KMS-11 (cell line): Measurements from ENCODE around the gene BICDL1.

ENCODE experiments used
- H2AFZ ChIP-seq: fragments of 200-600 bp; sonication (generic); 2 replicates; pipeline ENCODE4 v1.6.1; 2016; ENCODE audit warnings: antibody characterized with exemption, mixed run types, low read depth
- H3K27ac ChIP-seq: fragments of 200-600 bp; sonication (generic); 2 replicates; pipeline ENCODE4 v1.6.1; 2016; ENCODE audit warnings: mild to moderate bottlenecking, mixed run types
- H3K27me3 ChIP-seq: fragments of 200-600 bp; sonication (generic); 2 replicates; pipeline ENCODE4 v1.6.1; 2017; ENCODE audit warnings: mild to moderate bottlenecking, low read depth, mixed run types, moderate library complexity; ENCODE audit not compliant: insufficient read depth
- H3K36me3 ChIP-seq: fragments of 200-600 bp; sonication (generic); 2 replicates; pipeline ENCODE4 v1.6.1; 2017; ENCODE audit warnings: mild to moderate bottlenecking, mixed run types; ENCODE audit not compliant: insufficient read depth
- H3K4me1 ChIP-seq: fragments of 200-600 bp; sonication (generic); 2 replicates; pipeline ENCODE4 v1.6.1; 2016; ENCODE audit warnings: mild to moderate bottlenecking, low read depth, mixed run types; ENCODE audit not compliant: poor library complexity, severe bottlenecking
- H3K4me2 ChIP-seq: fragments of 200-600 bp; sonication (generic); 2 replicates; pipeline ENCODE4 v1.7.0; 2016; ENCODE audit warnings: mild to moderate bottlenecking, mixed run types
- H3K4me3 ChIP-seq: fragments of 200-600 bp; sonication (generic); IDR thresholded peaks from 2 replicates; pipeline ENCODE4 v1.6.1; 2017; ENCODE audit warnings: low read depth, low read length, mixed read lengths; ENCODE audit not compliant: insufficient read depth
- H3K79me2 ChIP-seq: fragments of 200-600 bp; sonication (generic); 2 replicates; pipeline ENCODE4 v1.6.1; 2016; ENCODE audit warnings: low read depth, mixed run types; ENCODE audit not compliant: insufficient read depth
- H3K9ac ChIP-seq: fragments of 200-600 bp; sonication (generic); 2 replicates; pipeline ENCODE4 v1.6.1; 2016; ENCODE audit warnings: mild to moderate bottlenecking, mixed run types
- H4K20me1 ChIP-seq: fragments of 200-600 bp; sonication (generic); 2 replicates; pipeline ENCODE4 v1.6.1; 2016; ENCODE audit warnings: mild to moderate bottlenecking, mixed run types; ENCODE audit not compliant: insufficient read depth
- CTCF ChIP-seq: fragments of 200-600 bp; sonication (generic); conservative IDR thresholded peaks from 2 replicates; pipeline ENCODE4 v1.6.1; 2017; ENCODE audit warnings: low read depth, mild to moderate bottlenecking, antibody characterized with exemption, low read length, moderate library complexity, mixed read lengths

BICDL1 gene

GRCh38 chr12:120025640-120026039, 36.6 kb downstream of the BICDL1 start:
- no peak overlapping the region for H3K4me2 ChIP-seq
- no peak for TF ChIP-seq CTCF
- H3K27ac ChIP-seq = no peak overlapping the region
- no peaks in the 10 kb centered on the region for H3K27me3 ChIP-seq
- H3K4me1 ChIP-seq = no peaks in the 10 kb centered on the region
- no peaks in the 10 kb centered on the region for H3K79me2 ChIP-seq
- H3K36me3 ChIP-seq = no peaks in the 10 kb centered on the region
- H4K20me1 ChIP-seq = no peaks in the 10 kb centered on the region
- H2AFZ ChIP-seq = no peak overlapping the region
- H3K4me3 ChIP-seq = no peak overlapping the region
- H3K9ac ChIP-seq = no peak overlapping the region

- H3K4me1 ChIP-seq = no peaks in the 10 kb centered on the region
- H4K20me1 ChIP-seq = no peaks in the 10 kb centered on the region
- H3K4me2 ChIP-seq = no peak overlapping the region
- no peaks in the 10 kb centered on the region for H3K36me3 ChIP-seq
- no peak overlapping the region for H3K4me3 ChIP-seq
- TF ChIP-seq CTCF = no peak
- H2AFZ ChIP-seq = no peak overlapping the region
- no peak overlapping the region for H3K27ac ChIP-seq
- no peak overlapping the region for H3K9ac ChIP-seq
- no peaks in the 10 kb centered on the region for H3K27me3 ChIP-seq
- no peaks in the 10 kb centered on the region for H3K79me2 ChIP-seq
These were observed 43.2 kb downstream of the BICDL1 start for GRCh38 chr12:120032242-120032641.

- TF ChIP-seq CTCF = no peak
- Histone ChIP-seq H3K27ac (no peak overlapping the region), H2AFZ (no peak overlapping the region), H3K9ac (no peak overlapping the region), H3K79me2 (no peaks in the 10 kb centered on the region), H3K4me2 (no peak overlapping the region), H3K4me3 (no peak overlapping the region), H3K36me3 (no peaks in the 10 kb centered on the region), H4K20me1 (no peaks in the 10 kb centered on the region), H3K27me3 (no peaks in the 10 kb centered on the region), H3K4me1 (no peaks in the 10 kb centered on the region)
These were observed 48.8 kb downstream of the BICDL1 start for GRCh38 chr12:120037851-120038250.

- Histone ChIP-seq H4K20me1 (no peaks in the 10 kb centered on the region), H3K4me2 (no peak overlapping the region), H3K4me3 (no peak overlapping the region), H2AFZ (no peak overlapping the region), H3K36me3 (no peaks in the 10 kb centered on the region), H3K79me2 (no peaks in the 10 kb centered on the region), H3K27me3 (no peaks in the 10 kb centered on the region), H3K9ac (no peak overlapping the region), H3K27ac (no peak overlapping the region), H3K4me1 (no peaks in the 10 kb centered on the region)
- no peak for TF ChIP-seq CTCF
These were observed 50.7 kb downstream of the BICDL1 start for GRCh38 chr12:120039711-120040110.
